ENCODE measurements around the gene ANKRD13D. TPM values are rescaled to one million over a fixed set of nuclear protein-coding genes. Genes with fewer than 3 reads are reported as not detected.

The ANKRD13D gene
- 100 to 1,000 TPM in 1 of 4 donors, 10 to 100 TPM in 3; 46.8 to 158 (median 69.5) TPM for total RNA-seq

- Histone ChIP-seq H3K4me1 (peaks cover 0 to 73% (median 33%) of the 10 kb centered on the region in 4 donors), H3K27ac (peak within 1 kb of the TSS; percentile 84 to 96 (median 93)), H3K36me3 (peaks cover 0 to 65% (median 23%) of the 10 kb centered on the region in 3 donors), H3K27me3 (no peaks in the 10 kb centered on the region), H3K9me3 (no peaks in the 10 kb centered on the region), H3K4me3 (peak within 1 kb of the TSS; percentile 59 to 90 (median 82))
- no peak for DNase-seq (ENCODE audit: low spot score in 2 of 2)
- no peak for TF ChIP-seq POLR2A (IDR thresholded peaks at IDR 0.05)
- TF ChIP-seq, protein P1, sequence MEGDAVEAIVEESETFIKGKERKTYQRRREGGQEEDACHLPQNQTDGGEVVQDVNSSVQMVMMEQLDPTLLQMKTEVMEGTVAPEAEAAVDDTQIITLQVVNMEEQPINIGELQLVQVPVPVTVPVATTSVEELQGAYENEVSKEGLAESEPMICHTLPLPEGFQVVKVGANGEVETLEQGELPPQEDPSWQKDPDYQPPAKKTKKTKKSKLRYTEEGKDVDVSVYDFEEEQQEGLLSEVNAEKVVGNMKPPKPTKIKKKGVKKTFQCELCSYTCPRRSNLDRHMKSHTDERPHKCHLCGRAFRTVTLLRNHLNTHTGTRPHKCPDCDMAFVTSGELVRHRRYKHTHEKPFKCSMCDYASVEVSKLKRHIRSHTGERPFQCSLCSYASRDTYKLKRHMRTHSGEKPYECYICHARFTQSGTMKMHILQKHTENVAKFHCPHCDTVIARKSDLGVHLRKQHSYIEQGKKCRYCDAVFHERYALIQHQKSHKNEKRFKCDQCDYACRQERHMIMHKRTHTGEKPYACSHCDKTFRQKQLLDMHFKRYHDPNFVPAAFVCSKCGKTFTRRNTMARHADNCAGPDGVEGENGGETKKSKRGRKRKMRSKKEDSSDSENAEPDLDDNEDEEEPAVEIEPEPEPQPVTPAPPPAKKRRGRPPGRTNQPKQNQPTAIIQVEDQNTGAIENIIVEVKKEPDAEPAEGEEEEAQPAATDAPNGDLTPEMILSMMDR (IDR thresholded peaks at IDR 0.05) = no peak
- TF ChIP-seq EP300 (IDR thresholded peaks at IDR 0.05) = no peak
- WGBS, 2 donors = 0% methylated on average over 6 of the region's 56 CpGs; no CpG with 5 or more reads in 1 of the 2 donors
Measured at GRCh38 chr11:67289226-67289650, at the start of gene ANKRD13D. ANKRD13D (plus strand) TSS chr11:67289303; CDS start chr11:67289461, 158 bp downstream.

GRCh38 chr11:67239783-67240575 lies 49.1 kb upstream of the ANKRD13D start:
- peak overlapping the region; percentile 72 to 94 (median 92) for H3K27ac ChIP-seq
- DNase-seq (ENCODE audit: low spot score in 2 of 2) = peak; percentile 91 to 93
- peak overlapping the region; percentile 56 to 69 (median 62) for H3K4me3 ChIP-seq
- peaks cover 0 to 57% (median 39%) of the 10 kb centered on the region in 4 donors for H3K4me1 ChIP-seq
- 0% methylated on average over 23 to 30 of the region's 31 CpGs for WGBS, 2 donors
- H3K9me3 ChIP-seq = no peaks in the 10 kb centered on the region
- H3K36me3 ChIP-seq = peaks cover 0 to 27% (median 7%) of the 10 kb centered on the region in 3 donors
- no peaks in the 10 kb centered on the region for H3K27me3 ChIP-seq
- TF ChIP-seq EP300 (IDR thresholded peaks at IDR 0.05) (peak in 1 of 2 donors; percentile 99), POLR2A (IDR thresholded peaks at IDR 0.05) (peak; percentile 89 to 93)
- TF ChIP-seq, protein P1 (IDR thresholded peaks at IDR 0.05) = peak in 3 of 5 experiments; percentile 39 to 46 (median 39)

DNA sequence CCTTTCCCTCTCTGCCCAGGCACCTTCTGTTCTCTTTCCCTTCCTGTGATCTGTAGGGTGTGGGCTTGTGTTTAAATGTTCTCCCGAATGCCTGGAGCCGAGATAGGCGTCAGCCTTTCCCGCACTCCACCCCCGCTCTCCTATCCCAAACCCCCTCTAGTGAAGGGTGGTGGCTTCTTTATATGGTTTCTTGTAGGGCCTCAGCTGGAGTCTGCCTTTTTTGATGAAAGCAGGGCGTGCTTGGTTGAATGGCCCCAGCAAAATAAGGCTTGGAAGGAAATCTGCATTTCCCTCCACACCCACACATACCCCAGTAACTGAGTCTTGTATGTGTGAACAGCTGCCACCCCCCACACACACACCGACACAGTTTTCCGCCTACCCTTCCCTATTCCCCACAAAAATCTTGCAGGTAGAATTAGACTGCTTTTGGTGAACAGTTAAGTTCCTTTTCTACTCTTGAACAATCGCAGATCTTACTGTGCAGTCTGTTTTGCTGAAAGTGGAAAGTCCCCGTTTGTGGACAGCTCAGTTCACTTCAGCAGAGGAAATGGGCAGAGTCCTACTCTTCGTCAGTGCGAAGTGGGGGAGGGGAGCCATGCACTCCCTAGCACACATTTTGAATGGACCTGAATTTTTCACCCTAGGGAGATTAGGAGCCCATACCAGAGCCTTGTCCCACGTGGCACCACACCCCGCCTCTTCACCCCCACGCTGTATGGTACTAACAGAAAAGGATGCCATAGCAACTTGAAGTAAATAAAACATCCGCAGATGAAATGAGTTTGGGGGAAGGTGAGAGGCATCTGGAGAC lies 48.3 kb upstream of the ANKRD13D start:
- 0 to 1% methylated on average over 15 to 16 of the region's 16 CpGs for WGBS, 2 donors
- TF ChIP-seq, protein P1 (IDR thresholded peaks at IDR 0.05) = no peak
- TF ChIP-seq POLR2A (IDR thresholded peaks at IDR 0.05) = no peak
- TF ChIP-seq EP300 (IDR thresholded peaks at IDR 0.05) = peak in 1 of 2 donors; percentile 59
- DNase-seq (ENCODE audit: low spot score in 2 of 2) = peak in 1 of 2 donors; percentile 67
- H3K27ac ChIP-seq = peak overlapping the region; percentile 72 to 94 (median 92)
- H3K36me3 ChIP-seq = peaks cover 0 to 31% (median 15%) of the 10 kb centered on the region in 3 donors
- H3K9me3 ChIP-seq = no peaks in the 10 kb centered on the region
- H3K4me1 ChIP-seq = peaks cover 0 to 57% (median 39%) of the 10 kb centered on the region in 4 donors
- H3K4me3 ChIP-seq = peak overlapping the region; percentile 56 to 69 (median 62)
- H3K27me3 ChIP-seq = no peaks in the 10 kb centered on the region

GRCh38 chr11:67242548-67242947 lies 46.6 kb upstream of the ANKRD13D start:
- Histone ChIP-seq H3K4me3 (no peak overlapping the region), H3K27ac (peak overlapping the region in 2 of 4 donors; percentile 91 to 94), H3K4me1 (peaks cover 0 to 57% (median 39%) of the 10 kb centered on the region in 4 donors), H3K36me3 (peaks cover 0 to 42% (median 20%) of the 10 kb centered on the region in 3 donors), H3K9me3 (no peaks in the 10 kb centered on the region), H3K27me3 (no peaks in the 10 kb centered on the region)
- DNase-seq (ENCODE audit: low spot score in 2 of 2) = no peak
- TF ChIP-seq EP300 (IDR thresholded peaks at IDR 0.05) = no peak
- TF ChIP-seq, protein P1 (IDR thresholded peaks at IDR 0.05) = no peak
- 57 to 83% methylated on average over 1 of the region's 1 CpG for WGBS, 2 donors

Data from tibial nerve (tissue), 4 donors.